ENCODE measurements around the gene NID2.

NID2 gene

DNA sequence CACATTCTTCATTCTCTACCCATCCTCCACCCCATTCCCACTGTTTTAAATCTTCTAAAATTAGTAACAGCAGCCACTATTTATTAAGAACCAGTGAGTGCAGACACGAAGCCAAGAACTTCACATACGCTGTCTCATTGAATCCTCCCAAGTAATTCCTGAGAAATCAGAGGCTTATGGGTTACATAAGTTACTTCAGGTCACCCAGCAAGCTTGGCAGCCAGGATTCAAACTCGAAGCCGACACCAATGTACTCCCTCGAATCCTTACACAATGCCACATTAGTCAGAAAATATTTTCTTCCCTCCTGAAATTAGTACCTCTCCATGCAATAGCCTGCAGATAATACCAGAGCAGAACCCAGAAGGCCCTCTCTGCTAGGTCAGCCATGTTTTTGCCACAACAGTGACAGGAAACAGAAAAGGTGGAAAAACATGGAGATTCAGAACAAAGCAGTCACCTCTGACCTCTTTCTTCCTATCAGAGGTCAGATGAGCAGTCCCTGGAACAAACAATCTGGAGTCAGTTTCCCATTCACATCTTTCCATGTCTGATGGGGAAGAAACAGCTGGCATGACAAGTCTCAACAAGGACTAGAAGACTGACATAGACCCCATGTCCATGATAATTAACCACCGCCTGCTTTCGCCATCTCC, 16.4 kb downstream of the NID2 start:
- peak; percentile 92 to 94 for DNase-seq (ENCODE audit: low read depth in 2 of 2)

DNA sequence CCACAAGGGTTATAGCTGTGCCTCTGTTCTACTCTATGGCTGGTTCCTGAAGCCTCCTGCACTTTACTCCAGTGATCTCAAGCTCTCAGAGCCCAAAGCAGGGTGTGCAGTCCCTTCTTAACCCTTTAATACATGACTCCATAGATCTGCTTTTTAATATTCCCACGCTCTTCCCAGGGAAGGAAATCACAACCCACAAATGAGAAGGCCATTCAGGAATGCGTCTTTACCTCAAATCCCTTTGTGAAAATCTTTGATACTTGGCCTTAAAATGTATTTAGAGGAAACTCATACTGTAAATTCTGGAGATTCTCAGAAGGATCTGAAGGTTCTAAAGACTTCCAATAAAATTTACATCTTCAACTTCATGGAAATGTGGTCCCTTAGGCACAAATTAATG, 17.0 kb downstream of the NID2 start:
- DNase-seq (ENCODE audit: low read depth in 2 of 2), result peak; percentile 84 to 86

GRCh38 chr14:52051251-52051650, 17.6 kb downstream of the NID2 start:
- no peak for DNase-seq (ENCODE audit: low read depth in 2 of 2)

- DNase-seq (ENCODE audit: low read depth in 2 of 2), result no peak
Measured at GRCh38 chr14:52049721-52050588, 18.9 kb downstream of the NID2 start.

DNA sequence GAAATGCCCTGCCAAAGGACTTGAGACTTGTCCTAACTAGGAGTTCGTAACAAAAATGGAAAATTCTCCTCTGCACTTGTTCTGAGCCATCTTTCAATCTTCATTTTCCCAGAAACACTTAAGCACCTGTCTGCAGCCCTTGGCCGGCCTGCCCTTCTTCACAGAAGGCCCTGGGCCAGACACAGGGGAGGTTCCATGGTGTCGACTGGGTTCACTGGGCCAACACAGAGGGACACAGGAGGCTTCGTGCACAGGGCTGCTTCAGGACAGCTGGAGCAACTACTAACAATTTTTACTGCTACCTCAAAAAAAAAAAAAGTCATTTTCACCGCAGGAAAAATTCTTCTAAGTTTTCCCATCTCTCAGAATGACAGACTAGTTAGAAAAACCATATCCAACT, 19.6 kb downstream of the NID2 start:
- no peak for DNase-seq (ENCODE audit: low read depth in 2 of 2)

DNA sequence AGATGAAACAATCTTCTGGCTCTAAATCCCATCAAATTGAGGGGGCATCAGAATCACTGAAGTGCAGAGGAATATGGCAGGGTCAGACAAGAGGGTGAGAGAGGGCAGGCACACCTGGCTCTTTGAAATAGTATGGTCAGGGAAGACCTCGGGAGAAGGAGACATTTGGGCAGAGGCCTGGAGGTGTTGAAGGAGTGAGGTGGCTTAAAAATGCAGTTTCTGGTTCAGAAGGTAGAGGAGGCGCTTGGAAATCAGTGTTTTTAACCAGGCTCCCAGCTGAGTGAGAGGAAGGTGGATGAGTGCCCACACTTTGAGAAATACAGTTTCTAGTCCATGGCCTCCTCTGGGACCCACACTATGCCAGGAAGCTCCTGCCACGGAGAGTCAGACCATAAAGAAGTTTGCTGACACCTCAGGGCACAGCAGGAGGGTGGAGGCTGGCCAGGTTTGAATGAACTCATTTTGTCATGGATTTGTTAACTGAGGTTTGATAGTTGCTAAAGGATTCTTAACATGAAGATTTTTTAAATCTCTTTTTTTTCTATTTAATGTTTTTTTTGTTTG, 20.1 kb downstream of the NID2 start:
- DNase-seq (ENCODE audit: low read depth in 2 of 2), result no peak

GRCh38 chr14:52048116-52048515, 20.7 kb downstream of the NID2 start:
- no peak for DNase-seq (ENCODE audit: low read depth in 2 of 2)

DNA sequence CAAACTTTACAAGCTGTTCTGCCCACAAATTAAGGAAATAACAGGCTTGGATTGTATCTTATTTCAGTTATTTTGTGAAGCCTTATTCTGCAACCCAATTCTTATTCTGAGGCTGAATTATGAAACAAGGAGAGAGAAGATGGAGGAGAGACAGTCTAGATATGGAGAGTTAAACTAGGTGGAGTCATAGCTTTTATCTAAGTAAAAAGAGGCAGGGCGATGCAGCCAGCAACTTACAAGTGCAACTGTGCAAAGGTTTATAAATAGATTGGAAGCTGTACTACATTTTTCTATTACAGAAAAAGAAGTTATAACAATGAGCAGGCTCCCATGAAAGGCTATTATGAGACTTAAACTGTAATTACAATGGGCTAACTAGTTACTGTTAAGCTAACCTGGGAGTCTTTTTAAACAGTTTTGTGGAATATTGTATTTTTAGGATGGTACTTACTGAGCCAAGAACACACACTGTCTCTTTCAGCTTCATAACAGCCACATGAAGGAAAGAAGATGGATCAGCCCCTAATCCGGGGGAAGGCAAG, 22.4 kb downstream of the NID2 start:
- no peak for DNase-seq (ENCODE audit: low read depth in 2 of 2)

GRCh38 chr14:52044791-52045522, 23.9 kb downstream of the NID2 start:
- peak; percentile 64 to 74 for DNase-seq (ENCODE audit: low read depth in 2 of 2)

DNA sequence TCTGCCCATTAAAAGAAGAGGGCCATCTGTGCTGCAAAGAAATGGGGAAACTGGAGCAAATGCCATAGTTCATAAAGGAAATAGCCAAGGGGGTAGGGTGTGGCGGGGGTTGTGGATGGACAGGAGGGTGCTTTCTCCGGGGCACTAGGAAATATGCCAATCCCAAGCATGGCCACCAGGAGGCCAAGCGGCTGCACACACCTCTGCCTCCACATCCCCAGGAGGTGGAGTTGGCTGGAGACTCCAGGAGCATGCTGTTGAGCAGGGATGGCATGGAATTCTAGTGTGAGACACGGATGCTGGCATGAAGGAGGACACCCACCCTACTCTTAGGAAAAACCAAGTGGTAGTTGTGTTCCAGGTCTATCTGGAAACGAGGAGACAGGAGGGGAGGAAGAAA, 25.2 kb downstream of the NID2 start:
- no peak for DNase-seq (ENCODE audit: low read depth in 2 of 2)

DNA sequence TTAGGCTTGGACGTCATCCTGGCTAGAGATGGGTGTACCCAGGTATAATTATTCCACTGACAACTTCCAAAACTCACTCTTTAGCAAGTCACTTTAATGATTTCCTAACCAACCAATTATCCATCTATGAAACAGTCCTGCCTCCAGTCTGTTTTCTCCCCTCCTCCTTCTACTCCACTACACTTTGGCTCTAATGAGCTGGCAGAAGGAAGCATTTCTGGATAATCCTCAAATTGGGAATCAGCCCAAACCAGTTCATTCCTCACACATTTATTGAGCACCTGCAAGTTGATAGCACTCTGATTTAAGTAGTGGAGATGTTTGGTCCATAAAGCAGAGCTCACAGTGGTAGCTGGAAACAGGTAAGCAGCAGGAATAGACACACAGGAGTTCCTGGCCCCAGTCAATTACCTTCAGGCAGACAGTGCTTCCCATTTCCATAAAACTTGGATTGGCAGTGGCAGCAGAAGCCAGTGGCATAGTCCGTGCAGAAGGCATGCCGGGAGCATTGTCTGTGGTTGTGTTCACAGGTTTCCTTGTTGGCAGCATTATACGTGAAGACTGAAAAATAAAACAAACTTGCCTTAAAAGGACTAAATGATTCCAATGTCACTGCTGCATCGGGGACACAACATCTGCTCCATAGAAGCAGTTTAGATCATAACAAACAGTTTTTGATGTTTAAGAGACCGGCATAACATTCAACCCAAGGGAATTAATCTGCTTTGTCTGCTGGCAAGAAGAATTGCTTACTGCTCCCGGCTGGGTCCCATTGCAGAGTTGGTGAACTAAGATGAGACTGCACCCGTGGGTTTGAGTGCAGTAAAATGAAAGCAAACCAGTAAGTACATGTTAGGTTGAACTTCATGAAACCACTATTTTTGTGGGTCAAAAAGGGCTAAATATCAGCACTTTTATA, 26.2 kb downstream of the NID2 start:
- no peak for DNase-seq (ENCODE audit: low read depth in 2 of 2)

DNA sequence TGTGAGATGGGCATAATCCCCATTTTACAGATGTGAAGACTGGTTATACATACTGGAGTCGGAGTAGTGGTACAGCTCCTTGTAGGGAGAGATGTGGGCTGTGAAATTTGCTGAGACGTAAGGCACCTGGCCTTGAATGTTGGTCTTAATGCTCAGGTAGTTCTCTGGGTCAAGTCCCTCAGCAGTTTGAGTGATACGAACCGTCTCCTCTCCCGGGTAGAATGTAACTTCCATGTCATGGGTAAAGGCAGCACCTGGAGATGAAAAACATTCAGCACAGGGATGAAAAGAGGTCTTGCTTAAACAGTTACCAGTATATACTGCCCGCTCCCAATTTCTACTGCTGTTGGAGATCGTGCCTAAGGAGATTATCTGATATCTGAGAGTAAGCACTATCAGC, 28.3 kb downstream of the NID2 start:
- no peak for DNase-seq (ENCODE audit: low read depth in 2 of 2)

GRCh38 chr14:52039124-52039815, 29.6 kb downstream of the NID2 start:
- DNase-seq (ENCODE audit: low read depth in 2 of 2), result no peak

DNA sequence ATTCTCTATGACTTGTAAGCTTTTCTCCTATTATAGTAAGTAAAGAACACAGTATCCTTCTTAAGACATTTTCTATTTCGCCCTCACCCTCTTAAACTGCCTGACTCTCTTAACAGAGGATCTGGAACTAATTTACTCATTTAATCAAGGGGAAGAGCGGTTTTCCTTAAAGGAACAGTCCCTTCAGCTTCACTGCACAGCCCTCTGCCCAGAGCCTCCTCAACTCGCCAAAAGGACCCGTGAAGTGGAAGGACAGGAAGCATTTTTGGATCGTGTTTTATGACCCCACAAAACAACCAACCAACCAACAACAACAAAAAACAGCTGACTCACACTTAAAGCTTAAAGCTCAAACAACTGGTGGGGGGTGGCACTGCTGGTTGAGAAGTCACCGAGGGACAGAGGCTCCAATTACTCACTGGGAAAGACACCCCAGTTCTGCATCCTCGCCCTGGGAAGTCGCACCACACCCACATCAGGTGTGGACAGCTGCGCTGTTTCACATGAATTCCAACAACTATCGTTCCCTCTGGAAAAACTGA, 35.7 kb downstream of the NID2 start:
- peak; percentile 60 to 61 for DNase-seq (ENCODE audit: low read depth in 2 of 2)

- DNase-seq (ENCODE audit: low read depth in 2 of 2), result peak; percentile 68 to 70
Measured at GRCh38 chr14:52032204-52032801, 36.6 kb downstream of the NID2 start.

- peak; percentile 39 to 54 for DNase-seq (ENCODE audit: low read depth in 2 of 2)
Measured at GRCh38 chr14:52031781-52032180, 37.1 kb downstream of the NID2 start.

DNA sequence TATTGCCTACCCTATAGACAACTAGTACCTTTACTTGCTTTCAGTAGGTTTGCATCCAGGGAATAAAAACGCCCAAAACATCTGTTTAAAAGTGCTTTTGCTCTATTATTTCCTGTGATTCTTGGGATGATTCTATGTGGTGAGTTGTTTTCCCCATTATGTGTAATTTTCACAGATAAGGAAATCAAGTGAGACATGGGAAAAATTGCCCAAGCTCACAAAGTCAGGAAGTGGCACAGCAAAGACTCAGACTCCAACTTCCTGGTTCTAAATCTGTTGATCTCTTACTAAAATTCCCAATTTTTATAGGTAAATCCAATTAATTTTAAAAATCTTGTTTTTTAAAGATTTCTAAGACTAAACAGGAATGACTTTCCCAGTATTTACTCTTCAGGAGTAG, 39.0 kb downstream of the NID2 start:
- no peak for DNase-seq (ENCODE audit: low read depth in 2 of 2)

GRCh38 chr14:52026901-52027300, 42.0 kb downstream of the NID2 start:
- no peak for DNase-seq (ENCODE audit: low read depth in 2 of 2)

GRCh38 chr14:52026017-52026660, 42.7 kb downstream of the NID2 start:
- peak; percentile 15 to 23 for DNase-seq (ENCODE audit: low read depth in 2 of 2)
